Measurements from ENCODE around the gene EFNA1. TPM values are rescaled to one million over a fixed set of nuclear protein-coding genes. Genes with fewer than 3 reads are reported as not detected.

Gene EFNA1
- total RNA-seq, 4 donors from 2014 or later: 88.9 to 198 (median 120) TPM

GRCh38 chr1:155083865-155084721 is 43.6 kb upstream of the EFNA1 start:
- peaks cover 72% of the 10 kb centered on the region for H3K4me1 ChIP-seq
- H3K36me3 ChIP-seq: no peaks in the 10 kb centered on the region
- peaks cover 53% of the 10 kb centered on the region for H3K27me3 ChIP-seq
- H3K4me3 ChIP-seq: peak overlapping the region; percentile 61
- 17% methylated on average over 17 of the region's 21 CpGs for WGBS
- peak overlapping the region; percentile 86 for H3K27ac ChIP-seq
- TF ChIP-seq EP300 (IDR thresholded peaks at IDR 0.05) (no peak), CTCF (IDR thresholded peaks at IDR 0.05) (peak in 1 of 2 donors; percentile 0), POLR2AphosphoS5 (IDR thresholded peaks at IDR 0.05) (peak in 1 of 3 donors; percentile 6), POLR2A (IDR thresholded peaks at IDR 0.05) (no peak)
- DNase-seq (ENCODE audit: low spot score in 2 of 2): peak in 1 of 2 donors; percentile 89
- no peaks in the 10 kb centered on the region for H3K9me3 ChIP-seq

- TF ChIP-seq POLR2AphosphoS5 (IDR thresholded peaks at IDR 0.05): peak in 2 of 3 donors; percentile 16 to 33
- no peak for TF ChIP-seq POLR2A (IDR thresholded peaks at IDR 0.05)
- TF ChIP-seq EP300 (IDR thresholded peaks at IDR 0.05): no peak
- peak; percentile 94 to 98 for TF ChIP-seq CTCF (IDR thresholded peaks at IDR 0.05)
- WGBS: under 1% methylated on average over 35 of the region's 67 CpGs
- peak overlapping the region; percentile 61 for H3K4me3 ChIP-seq
- peak overlapping the region; percentile 86 for H3K27ac ChIP-seq
- H3K27me3 ChIP-seq: peaks cover 45% of the 10 kb centered on the region
- peaks cover 63% of the 10 kb centered on the region for H3K4me1 ChIP-seq
- no peaks in the 10 kb centered on the region for H3K36me3 ChIP-seq
- peak; percentile 97 to 98 for DNase-seq (ENCODE audit: low spot score in 2 of 2)
- no peaks in the 10 kb centered on the region for H3K9me3 ChIP-seq
Observed at GRCh38 chr1:155084722-155085503, 42.8 kb upstream of the EFNA1 start.

- WGBS: 3% methylated on average over 25 of the region's 32 CpGs
- Histone ChIP-seq H3K4me1 (peaks cover 56% of the 10 kb centered on the region), H3K27me3 (peaks cover 38% of the 10 kb centered on the region)
Observed at GRCh38 chr1:155085504-155086127, 42.1 kb upstream of the EFNA1 start.

GRCh38 chr1:155086128-155086741 is 41.4 kb upstream of the EFNA1 start:
- Histone ChIP-seq H3K27ac (peak overlapping the region; percentile 86), H3K4me1 (peaks cover 53% of the 10 kb centered on the region), H3K36me3 (no peaks in the 10 kb centered on the region), H3K9me3 (no peaks in the 10 kb centered on the region), H3K27me3 (peaks cover 31% of the 10 kb centered on the region), H3K4me3 (peak overlapping the region; percentile 61)
- 0% methylated on average over 1 of the region's 24 CpGs for WGBS
- peak in 1 of 2 donors; percentile 89 for DNase-seq (ENCODE audit: low spot score in 2 of 2)
- TF ChIP-seq EP300 (IDR thresholded peaks at IDR 0.05) (no peak), CTCF (IDR thresholded peaks at IDR 0.05) (peak; percentile 94 to 100)

More at GRCh38 chr1:155085504-155086127, 42.1 kb upstream of the EFNA1 start:
- H3K4me3 ChIP-seq: peak overlapping the region; percentile 61
- H3K36me3 ChIP-seq: no peaks in the 10 kb centered on the region
- H3K27ac ChIP-seq: peak overlapping the region; percentile 86
- H3K9me3 ChIP-seq: no peaks in the 10 kb centered on the region
- TF ChIP-seq CTCF (IDR thresholded peaks at IDR 0.05) (no peak), POLR2AphosphoS5 (IDR thresholded peaks at IDR 0.05) (no peak), EP300 (IDR thresholded peaks at IDR 0.05) (no peak), POLR2A (IDR thresholded peaks at IDR 0.05) (no peak)
- peak in 1 of 2 donors; percentile 89 for DNase-seq (ENCODE audit: low spot score in 2 of 2)
